LNCAP (cell line): ENCODE measurements around the gene PDCD2L.

ENCODE experiments used
- TF ChIP-seq, protein P1 (sequence below): fragments of 450-650 bp; IDR thresholded peaks from 2 replicates; pipeline ENCODE4 v1.5.1; 2017; ENCODE audit warnings: mild to moderate bottlenecking

The PDCD2L gene

DNA sequence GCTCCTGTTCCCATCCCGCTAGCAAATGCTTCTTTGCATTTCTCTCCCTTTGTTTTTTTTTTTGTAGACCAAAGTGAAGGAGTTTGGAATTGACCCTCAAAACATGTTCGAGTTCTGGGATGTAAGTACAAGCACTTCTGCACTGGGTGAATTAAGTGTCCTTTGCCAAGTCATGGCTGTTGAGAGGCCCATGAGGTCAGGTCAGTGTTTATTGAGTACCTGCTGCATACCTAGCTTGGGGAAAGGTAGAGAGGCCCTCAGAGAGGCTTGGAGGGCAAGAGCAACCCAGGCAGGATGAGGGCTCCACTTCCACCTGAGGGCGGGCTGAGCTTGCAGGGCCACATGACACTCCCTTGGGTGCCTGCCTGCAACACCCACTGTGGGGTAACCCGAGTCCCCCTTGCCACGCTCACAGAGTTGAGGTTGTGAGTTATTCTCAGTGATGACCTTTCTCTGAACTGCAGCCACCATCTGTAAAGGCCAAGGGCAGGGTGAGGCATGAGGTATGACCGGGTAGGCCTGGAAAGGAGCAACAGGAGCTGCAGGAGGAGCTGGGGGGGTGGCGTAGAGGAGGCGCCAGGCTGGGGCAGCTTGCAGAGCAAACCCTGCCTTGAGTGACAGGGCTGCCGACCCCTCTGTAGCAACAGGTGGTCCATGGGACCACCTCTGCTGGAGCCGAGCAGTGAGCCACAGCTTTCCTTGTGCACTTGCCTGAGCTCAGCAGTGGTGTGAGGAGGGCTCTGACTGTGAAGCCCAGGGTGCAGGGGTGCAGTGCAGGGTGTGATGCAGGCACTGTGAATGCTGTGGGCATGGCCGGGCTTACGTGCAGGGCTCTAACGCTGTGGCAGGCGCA, 22.6 kb upstream of the PDCD2L start:
- TF ChIP-seq, protein P1, sequence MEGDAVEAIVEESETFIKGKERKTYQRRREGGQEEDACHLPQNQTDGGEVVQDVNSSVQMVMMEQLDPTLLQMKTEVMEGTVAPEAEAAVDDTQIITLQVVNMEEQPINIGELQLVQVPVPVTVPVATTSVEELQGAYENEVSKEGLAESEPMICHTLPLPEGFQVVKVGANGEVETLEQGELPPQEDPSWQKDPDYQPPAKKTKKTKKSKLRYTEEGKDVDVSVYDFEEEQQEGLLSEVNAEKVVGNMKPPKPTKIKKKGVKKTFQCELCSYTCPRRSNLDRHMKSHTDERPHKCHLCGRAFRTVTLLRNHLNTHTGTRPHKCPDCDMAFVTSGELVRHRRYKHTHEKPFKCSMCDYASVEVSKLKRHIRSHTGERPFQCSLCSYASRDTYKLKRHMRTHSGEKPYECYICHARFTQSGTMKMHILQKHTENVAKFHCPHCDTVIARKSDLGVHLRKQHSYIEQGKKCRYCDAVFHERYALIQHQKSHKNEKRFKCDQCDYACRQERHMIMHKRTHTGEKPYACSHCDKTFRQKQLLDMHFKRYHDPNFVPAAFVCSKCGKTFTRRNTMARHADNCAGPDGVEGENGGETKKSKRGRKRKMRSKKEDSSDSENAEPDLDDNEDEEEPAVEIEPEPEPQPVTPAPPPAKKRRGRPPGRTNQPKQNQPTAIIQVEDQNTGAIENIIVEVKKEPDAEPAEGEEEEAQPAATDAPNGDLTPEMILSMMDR = no peak

DNA sequence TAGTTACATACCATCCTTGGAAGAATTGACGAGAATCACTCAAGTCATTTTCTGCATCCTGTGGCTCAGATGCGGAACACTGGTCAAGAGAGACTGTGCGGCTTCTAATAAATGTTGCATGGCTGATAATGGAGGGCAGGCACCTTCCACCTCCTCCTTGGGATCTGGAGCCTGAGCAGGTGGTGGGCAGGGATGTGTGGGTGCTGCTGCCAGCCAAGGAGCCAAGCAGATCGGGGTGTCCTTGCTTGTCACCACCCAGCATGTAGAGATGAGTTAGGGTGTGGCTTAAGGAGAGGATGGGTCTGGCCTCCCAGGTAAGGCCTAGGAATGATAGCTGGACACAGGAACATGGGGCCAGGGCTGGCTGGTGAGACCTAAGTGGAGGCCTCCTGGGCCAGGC, 21.7 kb upstream of the PDCD2L start:
- TF ChIP-seq, protein P1 = no peak

DNA sequence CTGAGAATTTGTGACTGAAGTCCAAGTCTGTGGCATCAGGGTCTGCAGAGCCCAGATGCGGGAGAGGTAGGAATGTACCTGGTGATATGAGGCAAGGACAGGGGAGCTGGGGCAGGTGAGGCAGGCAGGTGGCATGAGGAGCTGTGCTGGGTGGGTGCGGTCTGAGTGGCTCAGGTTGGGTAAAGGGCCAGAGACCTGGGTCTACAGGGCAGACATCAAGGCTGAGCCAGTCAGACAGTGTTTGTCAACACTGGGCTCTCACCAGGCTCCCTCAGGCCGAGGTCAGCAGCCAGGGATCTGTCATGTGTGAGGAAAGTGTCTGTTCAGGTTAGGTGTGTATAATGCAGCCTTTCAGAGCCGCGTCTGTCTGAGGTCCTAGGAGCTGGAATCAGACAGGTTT, 20.6 kb upstream of the PDCD2L start:
- TF ChIP-seq, protein P1 = no peak

DNA sequence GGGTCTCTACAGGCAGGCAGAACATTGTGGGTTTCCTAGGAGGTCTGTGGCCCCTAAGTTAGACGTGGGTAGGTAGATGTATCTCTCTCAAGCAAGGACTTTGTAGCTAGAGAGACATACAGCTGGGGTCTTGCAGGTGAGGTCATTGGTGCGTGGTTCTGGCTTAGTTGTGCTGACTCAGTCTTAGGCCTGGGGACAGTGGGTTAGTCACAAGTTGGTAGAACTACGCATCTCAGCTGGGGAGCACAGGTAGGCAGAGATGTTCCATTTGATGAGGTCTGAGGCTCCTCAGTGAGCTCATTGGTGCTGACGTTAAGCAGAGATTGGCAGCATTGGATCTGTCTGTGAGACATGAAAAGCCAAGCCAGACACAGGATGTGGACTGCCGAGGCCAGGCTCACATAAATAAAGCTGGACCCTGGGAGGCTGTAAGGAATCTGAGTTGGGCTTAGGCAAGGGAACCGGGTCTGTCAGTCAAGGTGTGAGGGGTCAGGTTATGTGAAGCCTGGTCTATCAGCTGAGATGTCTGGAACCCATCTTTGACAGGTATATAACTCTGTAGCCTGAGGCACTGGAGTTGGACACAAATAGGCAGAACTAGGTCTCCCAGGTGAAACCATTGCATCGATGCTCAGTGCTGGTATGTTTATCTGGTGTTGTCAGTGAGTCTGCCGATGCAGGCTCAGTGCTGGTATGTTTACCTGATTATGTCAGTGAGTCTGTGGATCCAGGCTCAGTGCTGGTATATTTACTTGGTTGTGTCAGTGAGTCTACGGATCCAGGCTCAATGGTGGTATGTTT, 17.4 kb upstream of the PDCD2L start:
- TF ChIP-seq, protein P1 = no peak

DNA sequence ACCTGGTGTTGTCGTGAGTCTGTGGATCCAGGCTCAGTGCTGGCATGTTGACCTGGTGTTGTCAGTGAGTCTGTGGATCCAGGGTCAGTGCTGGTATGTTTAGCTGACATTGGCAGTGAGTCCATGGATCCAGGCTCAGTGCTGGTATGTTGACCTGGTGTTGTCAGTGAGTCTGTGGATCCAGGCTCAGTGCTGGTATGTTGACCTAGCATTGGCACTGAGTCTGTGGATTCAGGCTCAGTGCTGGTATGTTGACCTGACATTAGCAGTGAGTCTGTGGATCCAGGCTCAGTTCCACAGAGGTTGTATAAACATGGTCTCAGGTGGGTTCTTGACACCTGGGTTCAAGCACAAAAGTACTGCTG, 16.8 kb upstream of the PDCD2L start:
- TF ChIP-seq, protein P1 = no peak

DNA sequence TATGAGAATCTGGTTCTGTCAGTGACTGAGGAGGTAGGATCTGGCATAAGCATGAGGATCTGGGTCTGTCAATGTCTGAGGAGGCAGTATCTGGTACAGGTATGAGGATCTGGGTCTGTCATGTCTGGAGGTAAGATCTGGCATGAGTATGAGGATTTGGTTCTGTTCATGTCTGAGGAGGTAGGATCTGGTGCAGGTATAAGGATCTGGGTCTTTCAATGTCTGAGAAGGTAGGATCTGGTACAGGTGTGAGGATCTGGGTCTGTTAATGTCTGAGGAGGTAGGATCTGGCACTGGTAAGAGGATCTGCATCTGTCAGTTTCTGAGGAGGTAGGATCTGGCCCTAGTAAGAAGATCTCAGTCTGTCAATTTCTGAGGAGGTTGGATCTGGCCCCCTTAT, 12.4 kb upstream of the PDCD2L start:
- TF ChIP-seq, protein P1 = no peak

DNA sequence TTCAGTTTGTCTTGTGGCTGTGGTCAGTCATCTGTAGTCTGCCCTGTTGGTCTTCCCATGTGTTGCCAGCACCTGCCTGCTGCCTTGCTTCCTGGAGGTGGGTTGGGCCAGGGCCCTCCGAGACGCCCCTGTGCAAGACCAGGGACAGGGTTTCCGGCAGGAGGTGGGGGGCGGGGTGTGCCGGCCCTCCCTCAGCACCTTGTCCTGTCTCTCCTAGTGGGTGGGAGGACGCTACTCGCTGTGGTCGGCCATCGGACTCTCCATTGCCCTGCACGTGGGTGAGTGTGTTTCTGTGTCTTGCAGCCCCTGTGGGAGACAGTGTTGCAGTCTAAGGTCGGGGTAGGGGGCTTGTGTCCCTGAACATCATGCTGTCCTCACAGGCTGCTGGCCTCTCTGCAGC, 11.2 kb upstream of the PDCD2L start:
- TF ChIP-seq, protein P1 = no peak
